Natural killer cell (primary cell): ENCODE measurements around the gene RAPGEF1. TPM values are rescaled to one million over a fixed set of nuclear protein-coding genes. Genes with fewer than 3 reads are reported as not detected.

ENCODE experiments used
- ATAC-seq, 3 donors: fragments of 150-1000 bp in 2 of 3; fragments of 200-7000 bp in 1 of 3; cut with Tn5 transposase; 1 replicate in 1 of 3; 2 replicates in 2 of 3; pipeline ENCODE4 v1.10.0; 2021; ENCODE audit warnings: mild to moderate bottlenecking in 2 of 3, moderate library complexity in 2 of 3
- DNase-seq, 2 donors: peaks; one replicate each; pipeline versions ENCODE4 v3.0.0 to v3.0.0-alpha.2; 2013 to 2021; ENCODE audit warnings: mixed read lengths in 1 of 2
- H3K27ac ChIP-seq: one replicate; pipeline ENCODE4 v1.5.1; 2013; ENCODE audit warnings: mild to moderate bottlenecking, low read length
- H3K27me3 ChIP-seq: one replicate; pipeline ENCODE4 v1.6.1; 2013; ENCODE audit warnings: low read length; ENCODE audit not compliant: control insufficient read depth, insufficient read depth
- H3K36me3 ChIP-seq: one replicate; pipeline ENCODE4 v1.6.1; 2013; ENCODE audit warnings: low read length; ENCODE audit not compliant: control insufficient read depth, insufficient read depth
- H3K4me1 ChIP-seq: one replicate; pipeline ENCODE4 v1.6.1; 2013; ENCODE audit warnings: low read length; ENCODE audit not compliant: control insufficient read depth, insufficient read depth
- H3K4me3 ChIP-seq: one replicate; pipeline ENCODE4 v1.5.1; 2013; ENCODE audit warnings: low read length
- H3K9me3 ChIP-seq: one replicate; pipeline ENCODE4 v1.6.1; 2013; ENCODE audit warnings: low read length; ENCODE audit not compliant: control insufficient read depth, insufficient read depth
- H3K27ac Mint-ChIP-seq, 2 donors: one replicate each; pipeline ENCODE4 v1.8.0; 2022; ENCODE audit warnings: mild to moderate bottlenecking in 2 of 2, mixed read lengths in 2 of 2, moderate library complexity in 1 of 2
- H3K27me3 Mint-ChIP-seq, 2 donors: one replicate each; pipeline ENCODE4 v1.8.0; 2022; ENCODE audit warnings: low read depth in 2 of 2, mixed read lengths in 2 of 2
- H3K36me3 Mint-ChIP-seq: one replicate; pipeline ENCODE4 v1.8.0; 2022; ENCODE audit warnings: mixed read lengths
- H3K4me1 Mint-ChIP-seq, 2 donors: one replicate each; pipeline ENCODE4 v1.8.0; 2022; ENCODE audit warnings: mixed read lengths in 2 of 2
- H3K4me3 Mint-ChIP-seq: one replicate; pipeline ENCODE4 v1.8.0; 2022; ENCODE audit warnings: mild to moderate bottlenecking, moderate library complexity, mixed read lengths
- H3K9me3 Mint-ChIP-seq, 2 donors: one replicate each; pipeline ENCODE4 v1.8.0; 2022; ENCODE audit warnings: mixed read lengths in 2 of 2
- CTCF ChIP-seq: fragments of 200-600 bp; IDR thresholded peaks from one replicate; pipeline ENCODE4 v1.8.0; 2022; ENCODE audit warnings: antibody characterized with exemption
- WGBS: methylation state at CpG from one replicate; pipeline ENCODE4 v1.1.7; 2013; ENCODE audit warnings: missing lambda C conversion rate; ENCODE audit not compliant: insufficient coverage; 5-methylcytosine and 5-hydroxymethylcytosine counted together
- intact Hi-C: fragments of 100-400 bp; cut with micrococcal nuclease; formaldehyde crosslinking; loops from one replicate; pipeline ENCODE4 v1.14.2; 2022
- total RNA-seq, 4 donors: library from RNA; stranded (reverse); fragments of 120-200 nt in 1 of 4; gene quantifications; one replicate each; pipeline versions ENCODE4 v1.2.3 to v1.2.4, GENCODE V29; 2013 to 2022

The RAPGEF1 gene
- total RNA-seq, 3 donors from 2014 or later (not counting 1 experiment from before 2014, with no cell fraction given), result 210 to 224 (median 222) TPM

GRCh38 chr9:131580358-131580757 is 159.5 kb downstream of the RAPGEF1 start:
- 95% methylated on average over 8 of the region's 9 CpGs for WGBS
- TF ChIP-seq CTCF, result no peak
- H3K4me1 ChIP-seq, result peaks cover 52% of the 10 kb centered on the region
- intact Hi-C loops, result no loop called here
- no peak for ATAC-seq
- no peaks in the 10 kb centered on the region for H3K9me3 Mint-ChIP-seq
- no peaks in the 10 kb centered on the region for H3K27me3 ChIP-seq
- peaks cover 78% of the 10 kb centered on the region for H3K36me3 ChIP-seq
- H3K9me3 ChIP-seq, result no peaks in the 10 kb centered on the region
- H3K27ac Mint-ChIP-seq, result peak overlapping the region in 1 of 2 donors; percentile 83
- DNase-seq, result no peak
- H3K36me3 Mint-ChIP-seq, result no peaks in the 10 kb centered on the region
- no peaks in the 10 kb centered on the region for H3K27me3 Mint-ChIP-seq
- H3K4me3 ChIP-seq, result no peak overlapping the region
- no peak overlapping the region for H3K27ac ChIP-seq
- H3K4me3 Mint-ChIP-seq, result no peak overlapping the region
- peaks cover 25 to 54% of the 10 kb centered on the region in 2 donors for H3K4me1 Mint-ChIP-seq

GRCh38 chr9:131579789-131580211 is 160.1 kb downstream of the RAPGEF1 start:
- H3K9me3 ChIP-seq, result no peaks in the 10 kb centered on the region
- TF ChIP-seq CTCF, result no peak
- H3K4me1 ChIP-seq, result peaks cover 47% of the 10 kb centered on the region
- DNase-seq (no peak), ATAC-seq (no peak)
- 95% methylated on average over 8 of the region's 8 CpGs for WGBS
- no peaks in the 10 kb centered on the region for H3K36me3 Mint-ChIP-seq
- H3K4me3 Mint-ChIP-seq, result no peak overlapping the region
- intact Hi-C loops, result no loop called here
- no peak overlapping the region for H3K4me3 ChIP-seq
- peaks cover 20 to 48% of the 10 kb centered on the region in 2 donors for H3K4me1 Mint-ChIP-seq
- peak overlapping the region; percentile 79 to 83 for H3K27ac Mint-ChIP-seq
- H3K9me3 Mint-ChIP-seq, result no peaks in the 10 kb centered on the region
- H3K27ac ChIP-seq, result no peak overlapping the region
- H3K36me3 ChIP-seq, result peaks cover 80% of the 10 kb centered on the region
- no peaks in the 10 kb centered on the region for H3K27me3 Mint-ChIP-seq
- no peaks in the 10 kb centered on the region for H3K27me3 ChIP-seq

- H3K27me3 ChIP-seq, result no peaks in the 10 kb centered on the region
- DNase-seq (peak in 1 of 2 donors; percentile 77), ATAC-seq (peak; percentile 63 to 85 (median 80))
- no peaks in the 10 kb centered on the region for H3K27me3 Mint-ChIP-seq
- peak overlapping the region; percentile 53 for H3K27ac ChIP-seq
- H3K4me1 ChIP-seq, result peaks cover 38% of the 10 kb centered on the region
- H3K9me3 Mint-ChIP-seq, result no peaks in the 10 kb centered on the region
- intact Hi-C loops, result no loop called here
- H3K4me3 ChIP-seq, result no peak overlapping the region
- peaks cover 15 to 41% of the 10 kb centered on the region in 2 donors for H3K4me1 Mint-ChIP-seq
- peaks cover 74% of the 10 kb centered on the region for H3K36me3 ChIP-seq
- 21% methylated on average over 26 of the region's 26 CpGs for WGBS
- H3K27ac Mint-ChIP-seq, result peak overlapping the region; percentile 79 to 83
- no peaks in the 10 kb centered on the region for H3K9me3 ChIP-seq
- no peaks in the 10 kb centered on the region for H3K36me3 Mint-ChIP-seq
- peak overlapping the region; percentile 31 for H3K4me3 Mint-ChIP-seq
- TF ChIP-seq CTCF, result no peak
These were observed 161.0 kb downstream of the RAPGEF1 start for GRCh38 chr9:131578731-131579504.
